Mucosa of gallbladder (tissue), 1 donor: ENCODE results near the gene PIP5K1B. TPM values are rescaled to one million over a fixed set of nuclear protein-coding genes. Genes with fewer than 3 reads are reported as not detected.
"Not testable (repeated sequence)": the region's sequence is repeated elsewhere in the genome, so short reads cannot be mapped to it uniquely, and the experiment has no call there.

Source experiments
- DNase-seq: peaks from one replicate; pipeline ENCODE4 v3.0.0-alpha.2; 2020; ENCODE audit warnings: low spot score
- total RNA-seq: library from RNA; stranded (reverse); gene quantifications from one replicate; pipeline ENCODE4 v1.2.1, GENCODE V29; 2021
- donor health status: DM: no; HTN: no; CAD: no.

Gene PIP5K1B
- total RNA-seq, 1 donor from 2014 or later = 14.0 TPM

GRCh38 chr9:69023650-69024049, 318.6 kb downstream of the PIP5K1B start:
- no peak for DNase-seq

GRCh38 chr9:69027355-69028097, 322.5 kb downstream of the PIP5K1B start:
- DNase-seq = peak; percentile 35

GRCh38 chr9:69028754-69029153, 323.7 kb downstream of the PIP5K1B start:
- no peak for DNase-seq

- no peak for DNase-seq
Observed at GRCh38 chr9:69029535-69029934, 324.5 kb downstream of the PIP5K1B start.

- DNase-seq = no peak
Observed at GRCh38 chr9:69030851-69031645, 326.0 kb downstream of the PIP5K1B start.

- DNase-seq = no peak
Observed at GRCh38 chr9:69034071-69034470, 329.0 kb downstream of the PIP5K1B start.

- peak; percentile 78 for DNase-seq
Observed at GRCh38 chr9:69035438-69036308, 330.6 kb downstream of the PIP5K1B start, which contains the start of gene FXN. TSS of gene FXN (plus strand) at chr9:69035752. CDS start at chr9:69035783, 31 bp downstream.

- DNase-seq = no peak
Observed at GRCh38 chr9:69036309-69036708, 331.3 kb downstream of the PIP5K1B start.

- DNase-seq = no peak
Observed at GRCh38 chr9:69036799-69037198, 331.8 kb downstream of the PIP5K1B start.

GRCh38 chr9:69040646-69041045, 335.6 kb downstream of the PIP5K1B start:
- DNase-seq = no peak

- peak; percentile 16 for DNase-seq
Observed at GRCh38 chr9:69044240-69045219, 339.5 kb downstream of the PIP5K1B start.

GRCh38 chr9:69045821-69046220, 340.8 kb downstream of the PIP5K1B start:
- DNase-seq = no peak

- DNase-seq = no peak
Observed at GRCh38 chr9:69046723-69047122, 341.7 kb downstream of the PIP5K1B start.

- no peak for DNase-seq
Observed at GRCh38 chr9:69047371-69047770, 342.3 kb downstream of the PIP5K1B start.

GRCh38 chr9:69049094-69049493, 344.1 kb downstream of the PIP5K1B start:
- no peak for DNase-seq

GRCh38 chr9:69050936-69051335, 345.9 kb downstream of the PIP5K1B start:
- not testable (repeated sequence) for DNase-seq

GRCh38 chr9:69054989-69055388, 349.9 kb downstream of the PIP5K1B start:
- DNase-seq = no peak

- no peak for DNase-seq
Observed at GRCh38 chr9:69056191-69056815, 351.3 kb downstream of the PIP5K1B start.

- DNase-seq = no peak
Observed at GRCh38 chr9:69058101-69058500, 353.1 kb downstream of the PIP5K1B start.
